HepG2 (cell line): ENCODE measurements around the gene EFNA2. TPM values are rescaled to one million over a fixed set of nuclear protein-coding genes. Genes with fewer than 3 reads are reported as not detected.

ENCODE experiments used
- ADNP ChIP-seq: sonication (generic); formaldehyde crosslinking; IDR thresholded peaks from 2 replicates; pipeline ENCODE4 v1.4.0; 2020; ENCODE audit warnings: missing genetic modification reagents
- ATF7-NPFF ChIP-seq: sonication (generic); formaldehyde crosslinking; IDR thresholded peaks from 2 replicates; pipeline ENCODE4 v1.8.1; 2023; ENCODE audit warnings: mild to moderate bottlenecking, low read depth, missing genetic modification reagents, moderate library complexity
- CBX5 ChIP-seq: sonication (generic); formaldehyde crosslinking; IDR thresholded peaks from 2 replicates; pipeline ENCODE4 v1.4.0; 2020; ENCODE audit warnings: missing genetic modification reagents, borderline replicate concordance
- EHMT2 ChIP-seq: fragments of 200-600 bp; sonication (generic); IDR thresholded peaks from 2 replicates; pipeline ENCODE4 v1.7.0; 2017; ENCODE audit warnings: antibody characterized with exemption, low read depth, low read length, borderline replicate concordance
- HDAC2 ChIP-seq: sonication (generic); formaldehyde crosslinking; IDR thresholded peaks from 2 replicates; pipeline ENCODE4 v1.4.0; 2020; ENCODE audit warnings: missing genetic modification reagents
- KDM5A ChIP-seq: fragments of 200-600 bp; sonication (generic); IDR thresholded peaks from 2 replicates; pipeline ENCODE4 v1.7.0; 2018; ENCODE audit warnings: antibody characterized with exemption, mild to moderate bottlenecking, low read length, borderline replicate concordance
- SAP130 ChIP-seq: IDR thresholded peaks from 2 replicates; pipeline ENCODE4 v1.6.1; 2016; ENCODE audit warnings: low read depth
- SIX1 ChIP-seq: sonication (generic); formaldehyde crosslinking; IDR thresholded peaks from 2 replicates; pipeline ENCODE4 v1.4.0; 2020; ENCODE audit warnings: missing genetic modification reagents, borderline replicate concordance
- SP140L ChIP-seq: sonication (generic); formaldehyde crosslinking; IDR thresholded peaks from 2 replicates; pipeline ENCODE4 v1.4.0; 2020; ENCODE audit warnings: missing genetic modification reagents, borderline replicate concordance
- ZBTB7B ChIP-seq: sonication (generic); formaldehyde crosslinking; IDR thresholded peaks from 2 replicates; pipeline ENCODE4 v1.4.0; 2020; ENCODE audit warnings: missing genetic modification reagents
- ZC3H13 ChIP-seq: sonication (generic); formaldehyde crosslinking; IDR thresholded peaks from 2 replicates; pipeline ENCODE4 v1.8.1; 2023; ENCODE audit warnings: mild to moderate bottlenecking, missing genetic modification reagents, moderate library complexity
- ZFP37 ChIP-seq: sonication (generic); formaldehyde crosslinking; IDR thresholded peaks from 2 replicates; pipeline ENCODE4 v1.4.0; 2020; ENCODE audit warnings: missing genetic modification reagents, borderline replicate concordance
- ZNF12 ChIP-seq: sonication (generic); formaldehyde crosslinking; IDR thresholded peaks from 2 replicates; pipeline ENCODE4 v1.5.0; 2020; ENCODE audit warnings: missing genetic modification reagents
- ZNF260 ChIP-seq: sonication (generic); formaldehyde crosslinking; IDR thresholded peaks from 2 replicates; pipeline ENCODE4 v1.4.0; 2020; ENCODE audit warnings: missing genetic modification reagents, low read depth, mild to moderate bottlenecking, borderline replicate concordance
- ZNF572 ChIP-seq: sonication (generic); formaldehyde crosslinking; IDR thresholded peaks from 2 replicates; pipeline ENCODE4 v1.5.1; 2020; ENCODE audit warnings: mild to moderate bottlenecking, missing genetic modification reagents
- ZNF766 ChIP-seq: sonication (generic); formaldehyde crosslinking; IDR thresholded peaks from 2 replicates; pipeline ENCODE4 v1.5.0; 2020; ENCODE audit warnings: missing genetic modification reagents, borderline replicate concordance
- polyA plus RNA-seq, 8 experiments: library from polyadenylated mRNA; depleted of rRNA in 3 of 8; stranded (reverse) in 7 of 8; unstranded in 1 of 8; fragments of >200 nt; fragmentation: Illumina TruSeq in 4 of 8; extraction: Trizol in 4 of 8; gene quantifications; 2 replicates each; pipeline versions ENCODE4 v1.2.1 to v1.2.3, GENCODE V29; 2011 to 2016; ENCODE audit warnings: low read depth in 4 of 8, missing spikeins in 1 of 8, mixed read lengths in 1 of 8; ENCODE audit not compliant: insufficient read depth in 1 of 8
- total RNA-seq, 5 experiments: library from RNA; depleted of rRNA; stranded (reverse); fragments of >200 nt; fragmentation: Illumina TruSeq; extraction: Trizol; gene quantifications; 2 replicates each; pipeline ENCODE4 v1.2.3, GENCODE V29; 2016; ENCODE audit warnings: low read depth in 1 of 5
- TF ChIP-seq, protein P1 (sequence below): sonication (generic); formaldehyde crosslinking; IDR thresholded peaks from 2 replicates; pipeline ENCODE4 v1.4.0; 2020; ENCODE audit warnings: missing genetic modification reagents
- TF ChIP-seq, protein P2 (sequence below): sonication (generic); formaldehyde crosslinking; IDR thresholded peaks from 2 replicates; pipeline ENCODE4 v1.5.0; 2020; ENCODE audit warnings: missing genetic modification reagents, mild to moderate bottlenecking, borderline replicate concordance
- TF ChIP-seq, protein P3 (sequence below): fragments of 450-650 bp; IDR thresholded peaks from 2 replicates; pipeline ENCODE4 v1.6.1; 2017; ENCODE audit warnings: mild to moderate bottlenecking
- TF ChIP-seq, protein P4 (sequence below): sonication (generic); formaldehyde crosslinking; IDR thresholded peaks from 2 replicates; pipeline ENCODE4 v1.5.0; 2020; ENCODE audit warnings: mild to moderate bottlenecking, missing genetic modification reagents, borderline replicate concordance

EFNA2 gene
- total and polyA plus RNA-seq, 2 of the 13 experiments (the other 11 are each of a cell fraction or from before 2014, with no cell fraction given): 6.0 to 9.9 TPM

DNA sequence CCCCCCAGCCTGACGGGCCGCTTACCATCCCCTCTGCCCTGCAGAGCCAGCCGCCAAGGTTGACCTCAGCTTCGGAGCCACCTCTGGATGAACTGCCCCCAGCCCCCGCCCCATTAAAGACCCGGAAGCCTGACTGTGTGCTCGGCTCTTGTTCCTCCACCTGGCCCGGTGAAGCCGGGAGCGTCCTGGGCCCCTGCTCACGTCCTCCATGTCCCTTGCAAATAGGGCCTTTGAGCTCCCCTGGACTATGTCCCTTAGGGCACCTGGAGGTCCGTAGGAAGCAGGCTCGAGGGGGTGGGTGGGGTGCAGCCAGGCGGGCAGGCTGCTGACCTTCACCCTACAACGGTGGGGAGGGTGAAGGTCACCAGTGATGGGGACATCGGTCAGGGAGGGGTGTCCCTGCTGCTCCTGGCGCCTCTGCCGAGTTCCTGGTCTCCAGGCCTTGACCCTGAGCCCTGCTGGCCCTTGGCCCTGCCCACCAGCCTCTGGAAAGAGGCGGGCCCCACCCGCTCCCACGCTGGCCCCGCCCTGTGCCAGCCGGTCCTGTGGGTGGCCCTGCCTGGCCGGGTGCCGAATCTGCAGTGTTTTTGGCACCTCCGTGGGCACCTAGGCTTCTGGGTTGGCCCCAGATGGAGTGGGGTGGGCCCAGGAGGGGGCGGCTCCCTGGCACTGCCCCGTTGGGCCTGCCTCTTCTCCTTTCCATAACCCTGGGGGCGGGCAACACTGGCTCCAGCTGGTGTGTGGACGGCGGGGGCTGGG is 40.8 kb upstream of the EFNA2 start (continued):
- no peak for TF ChIP-seq EHMT2
- TF ChIP-seq ZNF260 (CRISPR knock-in tag): no peak
- TF ChIP-seq SIX1: peak; percentile 50; the same call in 1 of the 2 replicates
- TF ChIP-seq ZNF572 (CRISPR knock-in tag): no peak
- TF ChIP-seq, protein P1, sequence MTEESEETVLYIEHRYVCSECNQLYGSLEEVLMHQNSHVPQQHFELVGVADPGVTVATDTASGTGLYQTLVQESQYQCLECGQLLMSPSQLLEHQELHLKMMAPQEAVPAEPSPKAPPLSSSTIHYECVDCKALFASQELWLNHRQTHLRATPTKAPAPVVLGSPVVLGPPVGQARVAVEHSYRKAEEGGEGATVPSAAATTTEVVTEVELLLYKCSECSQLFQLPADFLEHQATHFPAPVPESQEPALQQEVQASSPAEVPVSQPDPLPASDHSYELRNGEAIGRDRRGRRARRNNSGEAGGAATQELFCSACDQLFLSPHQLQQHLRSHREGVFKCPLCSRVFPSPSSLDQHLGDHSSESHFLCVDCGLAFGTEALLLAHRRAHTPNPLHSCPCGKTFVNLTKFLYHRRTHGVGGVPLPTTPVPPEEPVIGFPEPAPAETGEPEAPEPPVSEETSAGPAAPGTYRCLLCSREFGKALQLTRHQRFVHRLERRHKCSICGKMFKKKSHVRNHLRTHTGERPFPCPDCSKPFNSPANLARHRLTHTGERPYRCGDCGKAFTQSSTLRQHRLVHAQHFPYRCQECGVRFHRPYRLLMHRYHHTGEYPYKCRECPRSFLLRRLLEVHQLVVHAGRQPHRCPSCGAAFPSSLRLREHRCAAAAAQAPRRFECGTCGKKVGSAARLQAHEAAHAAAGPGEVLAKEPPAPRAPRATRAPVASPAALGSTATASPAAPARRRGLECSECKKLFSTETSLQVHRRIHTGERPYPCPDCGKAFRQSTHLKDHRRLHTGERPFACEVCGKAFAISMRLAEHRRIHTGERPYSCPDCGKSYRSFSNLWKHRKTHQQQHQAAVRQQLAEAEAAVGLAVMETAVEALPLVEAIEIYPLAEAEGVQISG: peak; percentile 85
- peak; percentile 94 for TF ChIP-seq ZC3H13 (CRISPR knock-in tag)
- TF ChIP-seq ADNP: no peak
- TF ChIP-seq ZBTB7B (CRISPR knock-in tag): peak; percentile 90
- peak; percentile 66; the same call in 1 of the 2 replicates for TF ChIP-seq ZNF766 (CRISPR knock-in tag)
- TF ChIP-seq KDM5A: peak; percentile 3; the same call in 1 of the 2 replicates
- 0 out of 2 replicates have a peak, but pooled peaks have one; percentile 48 for TF ChIP-seq ATF7-NPFF (CRISPR knock-in tag)
- TF ChIP-seq, protein P2, sequence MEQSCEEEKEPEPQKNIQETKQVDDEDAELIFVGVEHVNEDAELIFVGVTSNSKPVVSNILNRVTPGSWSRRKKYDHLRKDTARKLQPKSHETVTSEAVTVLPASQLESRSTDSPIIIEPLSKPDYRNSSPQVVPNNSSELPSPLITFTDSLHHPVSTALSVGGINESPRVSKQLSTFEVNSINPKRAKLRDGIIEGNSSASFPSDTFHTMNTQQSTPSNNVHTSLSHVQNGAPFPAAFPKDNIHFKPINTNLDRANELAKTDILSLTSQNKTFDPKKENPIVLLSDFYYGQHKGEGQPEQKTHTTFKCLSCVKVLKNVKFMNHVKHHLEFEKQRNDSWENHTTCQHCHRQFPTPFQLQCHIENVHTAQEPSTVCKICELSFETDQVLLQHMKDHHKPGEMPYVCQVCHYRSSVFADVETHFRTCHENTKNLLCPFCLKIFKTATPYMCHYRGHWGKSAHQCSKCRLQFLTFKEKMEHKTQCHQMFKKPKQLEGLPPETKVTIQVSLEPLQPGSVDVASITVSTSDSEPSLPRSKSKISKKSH (CRISPR knock-in tag): no peak
- TF ChIP-seq CBX5: 0 out of 2 replicates have a peak, but pooled peaks have one; percentile 65
- peak; percentile 42; the same call in 1 of the 2 replicates for TF ChIP-seq ZFP37 (CRISPR knock-in tag)
- TF ChIP-seq ZNF12 (CRISPR knock-in tag): no peak
- TF ChIP-seq, protein P3, sequence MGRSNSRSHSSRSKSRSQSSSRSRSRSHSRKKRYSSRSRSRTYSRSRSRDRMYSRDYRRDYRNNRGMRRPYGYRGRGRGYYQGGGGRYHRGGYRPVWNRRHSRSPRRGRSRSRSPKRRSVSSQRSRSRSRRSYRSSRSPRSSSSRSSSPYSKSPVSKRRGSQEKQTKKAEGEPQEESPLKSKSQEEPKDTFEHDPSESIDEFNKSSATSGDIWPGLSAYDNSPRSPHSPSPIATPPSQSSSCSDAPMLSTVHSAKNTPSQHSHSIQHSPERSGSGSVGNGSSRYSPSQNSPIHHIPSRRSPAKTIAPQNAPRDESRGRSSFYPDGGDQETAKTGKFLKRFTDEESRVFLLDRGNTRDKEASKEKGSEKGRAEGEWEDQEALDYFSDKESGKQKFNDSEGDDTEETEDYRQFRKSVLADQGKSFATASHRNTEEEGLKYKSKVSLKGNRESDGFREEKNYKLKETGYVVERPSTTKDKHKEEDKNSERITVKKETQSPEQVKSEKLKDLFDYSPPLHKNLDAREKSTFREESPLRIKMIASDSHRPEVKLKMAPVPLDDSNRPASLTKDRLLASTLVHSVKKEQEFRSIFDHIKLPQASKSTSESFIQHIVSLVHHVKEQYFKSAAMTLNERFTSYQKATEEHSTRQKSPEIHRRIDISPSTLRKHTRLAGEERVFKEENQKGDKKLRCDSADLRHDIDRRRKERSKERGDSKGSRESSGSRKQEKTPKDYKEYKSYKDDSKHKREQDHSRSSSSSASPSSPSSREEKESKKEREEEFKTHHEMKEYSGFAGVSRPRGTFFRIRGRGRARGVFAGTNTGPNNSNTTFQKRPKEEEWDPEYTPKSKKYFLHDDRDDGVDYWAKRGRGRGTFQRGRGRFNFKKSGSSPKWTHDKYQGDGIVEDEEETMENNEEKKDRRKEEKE: no peak
- no peak for TF ChIP-seq SP140L (CRISPR knock-in tag)
- TF ChIP-seq, protein P4, sequence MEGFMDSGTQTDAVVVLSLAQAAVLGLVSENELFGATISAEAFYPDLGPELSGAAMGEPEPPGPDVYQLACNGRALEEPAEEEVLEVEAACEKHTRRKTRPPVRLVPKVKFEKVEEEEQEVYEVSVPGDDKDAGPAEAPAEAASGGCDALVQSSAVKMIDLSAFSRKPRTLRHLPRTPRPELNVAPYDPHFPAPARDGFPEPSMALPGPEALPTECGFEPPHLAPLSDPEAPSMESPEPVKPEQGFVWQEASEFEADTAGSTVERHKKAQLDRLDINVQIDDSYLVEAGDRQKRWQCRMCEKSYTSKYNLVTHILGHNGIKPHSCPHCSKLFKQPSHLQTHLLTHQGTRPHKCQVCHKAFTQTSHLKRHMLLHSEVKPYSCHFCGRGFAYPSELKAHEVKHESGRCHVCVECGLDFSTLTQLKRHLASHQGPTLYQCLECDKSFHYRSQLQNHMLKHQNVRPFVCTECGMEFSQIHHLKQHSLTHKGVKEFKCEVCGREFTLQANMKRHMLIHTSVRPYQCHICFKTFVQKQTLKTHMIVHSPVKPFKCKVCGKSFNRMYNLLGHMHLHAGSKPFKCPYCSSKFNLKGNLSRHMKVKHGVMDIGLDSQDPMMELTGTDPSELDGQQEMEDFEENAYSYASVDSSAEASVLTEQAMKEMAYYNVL (CRISPR knock-in tag): peak; percentile 59; the same call in 1 of the 2 replicates
- peak; percentile 93 for TF ChIP-seq SAP130 (CRISPR knock-in tag)
- peak; percentile 95 for TF ChIP-seq HDAC2 (CRISPR knock-in tag)
